Lower leg skin (tissue), 4 donors: Measurements from ENCODE around the gene KIF4B. TPM values are rescaled to one million over a fixed set of nuclear protein-coding genes. Genes with fewer than 3 reads are reported as not detected.
"Not testable (repeated sequence)": the region's sequence is repeated elsewhere in the genome, so short reads cannot be mapped to it uniquely, and the experiment has no call there.

Experiments used
- DNase-seq, 2 donors: peaks; one replicate each; pipeline ENCODE4 v3.0.0-alpha.2; 2019; ENCODE audit warnings: low spot score in 2 of 2
- H3K4me3 ChIP-seq: fragments of 200-600 bp; sonication (generic); 2 replicates; pipeline ENCODE4 v1.5.1; 2017; ENCODE audit warnings: mild to moderate bottlenecking, low read depth; ENCODE audit not compliant: poor library complexity, severe bottlenecking
- POLR2A ChIP-seq, 2 donors: fragments of 450-650 bp; IDR thresholded peaks; one replicate each; pipeline ENCODE4 v1.6.1; 2016 to 2017; ENCODE audit warnings: antibody characterized with exemption in 2 of 2, mild to moderate bottlenecking in 1 of 2, moderate library complexity in 1 of 2
- WGBS, 2 donors: methylation state at CpG; one replicate each; pipeline ENCODE4 v1.1.5; 2018; 5-methylcytosine and 5-hydroxymethylcytosine counted together
- intact Hi-C: fragments of 100-400 bp; cut with DNase I; formaldehyde crosslinking; loops from one replicate; pipeline ENCODE4 v1.15.0; 2023; ENCODE audit warnings: low total_unique reads
- total RNA-seq, 4 donors: library from RNA; depleted of rRNA; stranded (reverse); fragments of >200 nt; gene quantifications; one replicate each; pipeline ENCODE4 v1.1.0, GENCODE V29; 2016
- TF ChIP-seq, protein P1 (sequence below), 3 donors: fragments of 450-650 bp; IDR thresholded peaks; one replicate each; pipeline ENCODE4 v1.5.1; 2016; ENCODE audit warnings: antibody characterized with exemption in 3 of 3, mild to moderate bottlenecking in 3 of 3, moderate library complexity in 2 of 3

KIF4B gene
- total RNA-seq, 4 donors from 2014 or later: not detected

DNA sequence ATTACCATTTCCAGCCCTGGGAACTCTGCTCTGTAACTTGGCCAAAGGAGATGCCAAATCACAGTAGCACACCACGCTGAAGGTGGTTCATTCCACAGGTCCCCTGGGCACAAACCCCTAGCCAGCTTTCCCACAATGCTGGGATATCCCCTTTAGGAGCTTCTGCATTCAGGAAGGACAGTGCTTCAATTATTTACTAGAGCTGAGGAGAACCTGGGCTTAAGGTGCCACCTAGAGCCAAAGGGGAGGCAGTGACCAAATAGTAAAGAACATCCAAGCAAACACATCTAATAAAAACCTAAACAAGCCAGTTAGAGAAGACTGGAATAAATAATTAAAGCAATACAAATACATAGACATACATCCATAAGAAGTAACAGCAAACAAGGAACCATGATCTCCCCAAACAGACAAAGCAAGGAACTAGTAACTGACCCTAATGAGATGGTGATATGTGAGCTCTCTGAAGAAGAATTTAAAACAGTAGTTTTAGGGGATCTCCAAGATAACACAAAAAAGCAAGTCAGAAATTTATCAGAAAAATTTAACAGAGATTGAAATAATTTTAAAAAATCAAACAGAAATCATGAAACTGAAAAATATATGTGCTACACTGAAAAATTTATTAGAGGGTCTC is 14.6 kb downstream of the KIF4B start:
- WGBS, 2 donors: 31 to 50% methylated on average over 1 of the region's 1 CpG
- no peak overlapping the region for H3K4me3 ChIP-seq
- TF ChIP-seq POLR2A (IDR thresholded peaks at IDR 0.05): no peak
- TF ChIP-seq, protein P1, sequence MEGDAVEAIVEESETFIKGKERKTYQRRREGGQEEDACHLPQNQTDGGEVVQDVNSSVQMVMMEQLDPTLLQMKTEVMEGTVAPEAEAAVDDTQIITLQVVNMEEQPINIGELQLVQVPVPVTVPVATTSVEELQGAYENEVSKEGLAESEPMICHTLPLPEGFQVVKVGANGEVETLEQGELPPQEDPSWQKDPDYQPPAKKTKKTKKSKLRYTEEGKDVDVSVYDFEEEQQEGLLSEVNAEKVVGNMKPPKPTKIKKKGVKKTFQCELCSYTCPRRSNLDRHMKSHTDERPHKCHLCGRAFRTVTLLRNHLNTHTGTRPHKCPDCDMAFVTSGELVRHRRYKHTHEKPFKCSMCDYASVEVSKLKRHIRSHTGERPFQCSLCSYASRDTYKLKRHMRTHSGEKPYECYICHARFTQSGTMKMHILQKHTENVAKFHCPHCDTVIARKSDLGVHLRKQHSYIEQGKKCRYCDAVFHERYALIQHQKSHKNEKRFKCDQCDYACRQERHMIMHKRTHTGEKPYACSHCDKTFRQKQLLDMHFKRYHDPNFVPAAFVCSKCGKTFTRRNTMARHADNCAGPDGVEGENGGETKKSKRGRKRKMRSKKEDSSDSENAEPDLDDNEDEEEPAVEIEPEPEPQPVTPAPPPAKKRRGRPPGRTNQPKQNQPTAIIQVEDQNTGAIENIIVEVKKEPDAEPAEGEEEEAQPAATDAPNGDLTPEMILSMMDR (IDR thresholded peaks at IDR 0.05): no peak
- no peak for DNase-seq
- intact Hi-C loops: no loop called here

DNA sequence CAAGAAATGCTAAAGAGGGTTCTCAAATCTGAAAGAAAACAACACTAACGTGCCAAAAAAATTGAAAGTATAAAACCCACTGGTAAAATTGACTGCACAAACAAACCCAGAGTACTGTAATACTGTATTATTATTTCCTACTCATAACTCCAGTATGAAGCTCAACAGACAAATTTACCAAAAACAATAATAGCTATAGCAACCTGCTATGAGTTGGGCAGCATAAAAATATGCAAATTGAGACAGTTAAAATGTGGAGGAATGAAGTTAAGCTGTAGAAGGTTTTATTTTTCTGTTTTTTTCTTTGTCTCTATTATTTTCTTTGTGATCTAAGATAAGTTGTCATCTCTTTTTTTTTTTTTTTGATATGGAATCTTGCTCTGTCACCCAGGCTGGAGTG is 15.7 kb downstream of the KIF4B start:
- WGBS, 2 donors: 73 to 76% methylated on average over 1 of the region's 1 CpG
- DNase-seq: no peak
- intact Hi-C loops: no loop called here

DNA sequence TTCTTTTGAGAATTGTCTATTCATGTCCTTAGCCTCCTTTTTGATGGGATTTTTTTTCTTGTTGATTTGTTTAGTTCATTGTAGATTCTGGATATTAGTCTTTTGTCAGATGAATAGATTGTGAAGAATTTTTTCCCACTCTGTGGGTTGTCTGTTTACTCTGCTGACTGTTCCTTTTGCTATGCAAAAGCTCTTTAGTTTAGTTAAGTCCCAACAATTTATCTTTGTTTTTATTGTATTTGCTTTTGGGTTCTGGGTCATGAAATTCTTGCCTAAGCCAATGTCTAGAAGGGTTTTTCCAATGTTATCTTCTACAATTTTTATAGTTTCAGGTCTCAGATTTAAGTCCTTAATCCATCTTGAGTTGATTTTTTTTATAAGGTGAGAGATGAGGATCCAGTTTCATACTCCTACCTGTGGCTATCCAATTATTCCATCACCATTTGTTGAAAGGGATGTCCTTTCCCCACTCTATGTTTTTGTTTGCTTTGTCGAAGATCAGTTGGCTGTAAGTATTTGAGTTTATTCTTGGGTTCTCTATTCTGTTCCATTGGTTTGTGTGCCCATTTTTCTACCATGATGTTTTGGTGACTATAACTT is 20.7 kb downstream of the KIF4B start:
- DNase-seq, intact Hi-C loops, H3K4me3 ChIP-seq: not testable (repeated sequence)
- WGBS, 2 donors: 87 to 97% methylated on average over 1 of the region's 1 CpG

More for the DNA sequence above, 15.7 kb downstream of the KIF4B start:
- TF ChIP-seq, protein P1 (IDR thresholded peaks at IDR 0.05): no peak
- no peak for TF ChIP-seq POLR2A (IDR thresholded peaks at IDR 0.05)
- no peak overlapping the region for H3K4me3 ChIP-seq

DNA sequence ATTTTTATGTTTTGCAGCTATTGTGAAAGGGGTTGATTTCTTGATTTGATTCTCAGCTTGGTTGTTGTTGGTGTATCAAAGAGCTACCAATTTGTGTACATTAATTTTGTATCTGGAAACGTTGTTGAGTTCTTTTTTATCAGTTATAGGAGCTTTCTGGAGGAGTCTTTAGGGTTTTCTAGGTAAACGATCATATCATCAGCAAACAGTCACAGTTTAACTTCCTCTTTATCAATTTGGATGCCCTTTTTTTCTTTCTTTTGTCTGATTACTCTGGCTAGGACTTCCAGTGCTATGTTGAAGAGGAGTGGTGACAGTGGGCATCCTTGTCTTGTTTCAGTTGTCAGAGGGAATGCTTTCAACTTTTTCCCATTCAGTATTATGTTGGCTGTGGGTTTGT is 21.5 kb downstream of the KIF4B start:
- 43 to 51% methylated on average over 2 of the region's 2 CpGs for WGBS, 2 donors
- H3K4me3 ChIP-seq, DNase-seq, intact Hi-C loops: not testable (repeated sequence)

DNA sequence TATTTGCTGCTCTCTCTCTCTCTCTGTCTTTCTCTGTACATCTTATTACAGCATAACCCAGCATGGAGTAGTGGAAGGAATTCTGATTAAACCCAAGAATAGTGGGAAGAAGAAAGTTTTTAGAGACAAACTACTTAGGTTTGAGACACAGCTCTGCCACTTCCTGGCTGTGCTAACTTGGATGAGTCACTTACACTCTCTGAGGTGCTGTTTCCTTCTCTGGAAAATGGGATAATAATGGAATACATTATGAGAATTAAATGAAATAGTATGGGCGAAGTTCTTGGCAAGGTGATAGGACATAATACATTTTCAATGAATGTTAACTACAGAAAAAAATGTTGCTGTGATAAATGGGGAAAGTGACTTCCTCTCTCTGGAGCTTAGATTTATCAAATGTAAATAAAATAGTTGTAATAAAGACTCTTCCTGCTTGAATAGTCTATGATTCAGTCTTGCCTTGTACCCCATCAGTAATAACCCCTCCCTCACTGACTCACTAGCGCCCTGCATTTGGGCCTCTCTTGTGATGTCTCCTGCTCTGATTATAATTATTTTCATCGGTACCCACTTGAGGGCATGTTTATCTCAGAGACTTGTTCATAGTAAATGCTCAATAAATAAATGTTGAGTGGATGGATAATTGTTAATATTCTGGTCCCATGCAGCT is 27.6 kb downstream of the KIF4B start:
- H3K4me3 ChIP-seq: no peak overlapping the region

DNA sequence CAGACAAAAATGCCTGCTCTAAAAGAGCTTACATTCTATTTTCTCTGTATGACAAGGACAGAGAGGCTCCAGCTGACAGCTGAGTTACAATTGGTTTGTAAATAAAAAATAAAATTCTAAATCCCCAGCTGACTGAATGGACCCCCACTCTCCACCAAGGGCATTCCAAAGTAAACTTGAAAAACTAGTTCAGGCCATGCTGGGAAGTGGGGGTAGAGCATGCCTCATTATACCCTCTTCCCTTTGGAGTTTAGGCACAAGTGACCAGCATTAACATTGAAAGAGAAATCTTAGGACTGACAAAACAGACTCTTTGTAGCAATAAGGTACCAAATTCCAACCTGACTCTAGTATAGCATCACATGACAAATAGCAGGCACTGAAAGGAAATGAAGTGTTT is 31.0 kb downstream of the KIF4B start:
- no peak for DNase-seq
- TF ChIP-seq POLR2A (IDR thresholded peaks at IDR 0.05): no peak
- TF ChIP-seq, protein P1 (IDR thresholded peaks at IDR 0.05): no peak
- no peak overlapping the region for H3K4me3 ChIP-seq
- intact Hi-C loops: no loop called here

More for the DNA sequence above, 27.6 kb downstream of the KIF4B start:
- 78 to 81% methylated on average over 3 of the region's 3 CpGs for WGBS, 2 donors
- DNase-seq: no peak
- intact Hi-C loops: no loop called here
- TF ChIP-seq, protein P1 (IDR thresholded peaks at IDR 0.05): no peak
- TF ChIP-seq POLR2A (IDR thresholded peaks at IDR 0.05): no peak
